KMS-11 (cell line): ENCODE results near the gene EIPR1.
"Not testable (repeated sequence)": the region's sequence is repeated elsewhere in the genome, so short reads cannot be mapped to it uniquely, and the experiment has no call there.

Source experiments
- H2AFZ ChIP-seq: fragments of 200-600 bp; sonication (generic); 2 replicates; pipeline ENCODE4 v1.6.1; 2016; ENCODE audit warnings: antibody characterized with exemption, mixed run types, low read depth
- H3K27ac ChIP-seq: fragments of 200-600 bp; sonication (generic); 2 replicates; pipeline ENCODE4 v1.6.1; 2016; ENCODE audit warnings: mild to moderate bottlenecking, mixed run types
- H3K27me3 ChIP-seq: fragments of 200-600 bp; sonication (generic); 2 replicates; pipeline ENCODE4 v1.6.1; 2017; ENCODE audit warnings: mild to moderate bottlenecking, low read depth, mixed run types, moderate library complexity; ENCODE audit not compliant: insufficient read depth
- H3K36me3 ChIP-seq: fragments of 200-600 bp; sonication (generic); 2 replicates; pipeline ENCODE4 v1.6.1; 2017; ENCODE audit warnings: mild to moderate bottlenecking, mixed run types; ENCODE audit not compliant: insufficient read depth
- H3K4me1 ChIP-seq: fragments of 200-600 bp; sonication (generic); 2 replicates; pipeline ENCODE4 v1.6.1; 2016; ENCODE audit warnings: mild to moderate bottlenecking, low read depth, mixed run types; ENCODE audit not compliant: poor library complexity, severe bottlenecking
- H3K4me2 ChIP-seq: fragments of 200-600 bp; sonication (generic); 2 replicates; pipeline ENCODE4 v1.7.0; 2016; ENCODE audit warnings: mild to moderate bottlenecking, mixed run types
- H3K4me3 ChIP-seq: fragments of 200-600 bp; sonication (generic); IDR thresholded peaks from 2 replicates; pipeline ENCODE4 v1.6.1; 2017; ENCODE audit warnings: low read depth, low read length, mixed read lengths; ENCODE audit not compliant: insufficient read depth
- H3K79me2 ChIP-seq: fragments of 200-600 bp; sonication (generic); 2 replicates; pipeline ENCODE4 v1.6.1; 2016; ENCODE audit warnings: low read depth, mixed run types; ENCODE audit not compliant: insufficient read depth
- H3K9ac ChIP-seq: fragments of 200-600 bp; sonication (generic); 2 replicates; pipeline ENCODE4 v1.6.1; 2016; ENCODE audit warnings: mild to moderate bottlenecking, mixed run types
- H4K20me1 ChIP-seq: fragments of 200-600 bp; sonication (generic); 2 replicates; pipeline ENCODE4 v1.6.1; 2016; ENCODE audit warnings: mild to moderate bottlenecking, mixed run types; ENCODE audit not compliant: insufficient read depth
- CTCF ChIP-seq: fragments of 200-600 bp; sonication (generic); conservative IDR thresholded peaks from 2 replicates; pipeline ENCODE4 v1.6.1; 2017; ENCODE audit warnings: low read depth, mild to moderate bottlenecking, antibody characterized with exemption, low read length, moderate library complexity, mixed read lengths

The EIPR1 gene

GRCh38 chr2:3284657-3285630 lies 92.7 kb downstream of the EIPR1 start:
- no peak overlapping the region for H3K4me3 ChIP-seq
- no peak overlapping the region for H3K9ac ChIP-seq
- H3K4me2 ChIP-seq: no peak overlapping the region
- TF ChIP-seq CTCF: no peak
- H3K27me3 ChIP-seq: no peaks in the 10 kb centered on the region
- H3K36me3 ChIP-seq: no peaks in the 10 kb centered on the region
- H3K79me2 ChIP-seq: no peaks in the 10 kb centered on the region
- H3K27ac ChIP-seq: no peak overlapping the region
- no peaks in the 10 kb centered on the region for H4K20me1 ChIP-seq
- H2AFZ ChIP-seq: no peak overlapping the region
- H3K4me1 ChIP-seq: no peaks in the 10 kb centered on the region

- H3K4me3 ChIP-seq, H3K27ac ChIP-seq, H2AFZ ChIP-seq, H3K27me3 ChIP-seq, H3K36me3 ChIP-seq, H3K9ac ChIP-seq, H4K20me1 ChIP-seq, H3K4me2 ChIP-seq, H3K79me2 ChIP-seq, H3K4me1 ChIP-seq: not testable (repeated sequence)
These were observed 93.6 kb downstream of the EIPR1 start for GRCh38 chr2:3283876-3284656.

GRCh38 chr2:3283206-3283605 lies 94.4 kb downstream of the EIPR1 start:
- TF ChIP-seq CTCF: no peak
- no peak overlapping the region for H2AFZ ChIP-seq

GRCh38 chr2:3282056-3282998 lies 95.3 kb downstream of the EIPR1 start:
- no peaks in the 10 kb centered on the region for H3K27me3 ChIP-seq
- no peak overlapping the region for H3K4me2 ChIP-seq
- no peaks in the 10 kb centered on the region for H4K20me1 ChIP-seq
- H3K9ac ChIP-seq: no peak overlapping the region
- TF ChIP-seq CTCF: no peak
- no peak overlapping the region for H2AFZ ChIP-seq
- no peak overlapping the region for H3K27ac ChIP-seq
- H3K4me1 ChIP-seq: no peaks in the 10 kb centered on the region
- no peaks in the 10 kb centered on the region for H3K79me2 ChIP-seq
- H3K36me3 ChIP-seq: no peaks in the 10 kb centered on the region
- no peak overlapping the region for H3K4me3 ChIP-seq

More at GRCh38 chr2:3283206-3283605, 94.4 kb downstream of the EIPR1 start:
- Histone ChIP-seq H4K20me1 (no peaks in the 10 kb centered on the region), H3K27me3 (no peaks in the 10 kb centered on the region), H3K36me3 (no peaks in the 10 kb centered on the region), H3K4me3 (no peak overlapping the region), H3K27ac (no peak overlapping the region), H3K79me2 (no peaks in the 10 kb centered on the region), H3K4me1 (no peaks in the 10 kb centered on the region), H3K4me2 (no peak overlapping the region), H3K9ac (no peak overlapping the region)
